G401 (cell line): ENCODE results near the gene VSIG10L. TPM values are rescaled to one million over a fixed set of nuclear protein-coding genes. Genes with fewer than 3 reads are reported as not detected.

ENCODE experiments used
- DNase-seq: peaks from one replicate; pipeline ENCODE4 v3.0.0-alpha.2; 2015; ENCODE audit warnings: low spot score
- in situ Hi-C: cut with HindIII; loops from 2 replicates; pipeline ENCODE4 v1.10.0; 2016; ENCODE audit warnings: low sequenced_read_pairs, mixed read lengths
- total RNA-seq: library from RNA; depleted of rRNA; stranded (reverse); fragments of >200 nt; shearing (Covaris generic); gene quantifications from 2 replicates; pipeline ENCODE4 v1.2.3, GENCODE V29; 2014

The VSIG10L gene
- total RNA-seq, 1 experiment from 2014 or later, result 9.3 TPM

DNA sequence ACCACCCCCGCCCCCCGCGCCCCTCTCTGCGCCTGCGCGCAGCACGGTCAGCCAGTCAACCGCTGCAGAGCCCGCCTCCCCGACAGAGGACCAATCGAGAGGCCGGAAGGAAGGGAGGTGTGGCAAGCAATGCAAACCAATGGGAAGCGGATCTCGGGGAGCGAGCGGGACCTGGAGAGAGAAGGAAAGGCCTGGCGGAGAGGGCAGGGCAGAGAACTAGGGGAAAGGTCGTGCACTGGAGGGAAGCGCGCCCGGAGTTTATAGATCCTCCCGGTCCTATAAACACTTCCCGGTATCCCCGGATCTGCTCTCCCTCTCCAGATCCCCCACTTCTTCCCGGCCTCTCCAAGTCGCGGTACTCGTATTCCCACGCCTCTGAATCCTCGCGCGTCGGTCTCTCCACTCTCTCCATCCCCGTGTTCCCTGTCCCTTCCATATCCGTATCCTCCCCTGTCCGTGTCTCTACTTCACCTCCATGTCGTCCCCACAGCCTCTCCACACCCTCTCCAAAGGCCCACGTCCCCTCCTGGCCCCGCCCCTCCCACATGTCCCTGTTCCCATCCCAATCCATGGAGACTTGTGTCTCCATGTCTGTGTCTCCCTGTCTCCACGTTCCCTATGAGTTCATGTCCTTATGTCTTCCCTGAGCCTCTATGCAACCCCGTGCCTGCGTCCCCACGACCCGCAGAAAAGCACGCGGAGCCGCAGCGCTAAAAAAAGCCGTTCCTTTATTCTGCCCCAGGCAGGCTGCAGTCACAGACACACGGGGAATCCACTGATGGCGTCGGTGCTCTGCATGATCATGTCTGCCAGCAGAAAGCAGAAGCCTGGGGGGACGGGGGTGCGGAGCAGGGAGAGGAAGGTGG, 24.7 kb upstream of the VSIG10L start:
- in situ Hi-C loops, result no loop called here
- peak; percentile 99 for DNase-seq

- no peak for DNase-seq
- in situ Hi-C loops, result no loop called here
These were observed 24.0 kb upstream of the VSIG10L start, which contains the start of gene ETFB for GRCh38 chr19:51365965-51366388. Gene ETFB, minus strand, starts transcription at chr19:51366388. Its CDS starts 62 bp downstream, at chr19:51366326.

DNA sequence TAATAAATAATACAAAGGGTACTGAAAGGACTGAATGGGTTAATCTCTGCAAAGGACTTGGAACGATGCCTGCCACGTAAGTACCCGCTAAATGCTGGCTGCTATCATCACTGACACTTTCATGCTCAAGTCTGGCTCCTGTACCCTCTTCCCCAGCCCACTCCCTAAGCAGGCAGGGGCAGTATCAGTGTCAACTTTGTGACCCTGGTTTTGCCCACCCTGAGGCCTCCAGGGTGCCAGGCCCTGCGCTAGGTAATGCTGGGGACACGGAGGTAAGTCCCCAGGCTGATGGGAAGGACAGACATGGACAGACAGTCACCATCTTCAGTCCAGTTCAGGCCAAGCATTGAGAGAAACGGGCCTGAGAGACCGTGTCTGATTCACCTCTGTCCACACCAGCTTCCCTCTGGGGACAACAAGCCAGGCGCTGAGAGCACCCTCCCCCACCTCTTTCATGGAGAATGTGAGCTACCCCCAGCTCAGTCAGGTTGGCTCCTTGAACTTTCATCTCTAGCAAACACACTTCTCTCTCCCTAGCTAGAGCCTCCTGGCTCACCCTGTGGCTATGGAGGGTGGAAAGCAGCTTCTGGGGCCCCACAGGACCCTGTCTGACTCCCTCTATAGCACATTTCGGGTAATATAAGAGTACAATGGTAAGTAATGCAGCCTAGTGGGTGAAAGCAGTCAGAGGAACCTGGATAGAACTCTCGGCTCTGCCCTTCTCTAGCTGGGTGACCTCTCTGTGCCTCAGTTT, 23.4 kb upstream of the VSIG10L start:
- DNase-seq, result peak; percentile 36
- in situ Hi-C loops, result no loop called here

- in situ Hi-C loops, result no loop called here
- no peak for DNase-seq
These were observed 22.5 kb upstream of the VSIG10L start for GRCh38 chr19:51364200-51365106.

DNA sequence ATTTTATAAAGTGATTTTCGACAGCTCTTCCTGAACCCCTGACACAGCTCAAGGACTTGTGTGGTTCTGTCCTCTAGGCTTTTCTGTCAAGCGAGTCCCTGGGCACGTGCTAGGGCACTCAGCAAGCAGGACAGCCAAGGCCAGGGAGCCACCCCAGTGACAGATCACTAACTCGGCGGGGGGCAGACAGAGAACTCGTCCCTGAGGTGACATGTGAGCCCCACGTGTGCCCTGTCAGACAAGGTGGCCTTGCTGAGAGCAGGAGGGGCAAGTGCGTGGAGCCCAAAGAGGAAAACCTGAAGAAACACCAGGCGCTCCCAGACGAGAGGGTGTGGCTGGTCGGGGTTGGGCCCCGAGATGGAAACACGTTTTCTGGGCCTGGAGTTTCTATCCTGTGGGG, 19.3 kb upstream of the VSIG10L start:
- in situ Hi-C loops, result no loop called here
- no peak for DNase-seq

GRCh38 chr19:51359294-51359693, 17.4 kb upstream of the VSIG10L start:
- in situ Hi-C loops, result no loop called here
- DNase-seq, result no peak

DNA sequence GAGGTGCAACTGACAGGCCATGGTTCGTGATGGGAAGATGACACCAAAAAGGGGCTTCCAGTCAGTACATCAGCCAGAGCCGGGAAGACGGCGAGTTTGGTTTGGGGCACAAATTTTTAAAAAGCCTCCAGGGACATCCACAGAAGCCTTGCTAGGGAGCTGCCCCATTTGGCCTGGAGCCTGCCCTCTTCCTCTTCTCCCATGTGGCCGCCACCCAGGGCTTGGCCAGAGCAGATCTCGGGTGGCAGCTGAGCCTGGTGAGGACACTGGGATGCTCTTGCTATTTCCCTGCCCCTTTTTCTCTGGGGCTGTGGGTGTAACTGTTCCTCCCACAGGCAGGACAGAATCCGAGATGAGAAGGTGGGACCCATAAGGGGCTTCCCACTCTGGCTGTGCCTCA, 16.0 kb upstream of the VSIG10L start:
- in situ Hi-C loops, result no loop called here
- no peak for DNase-seq

- DNase-seq, result no peak
- in situ Hi-C loops, result no loop called here
These were observed 14.3 kb upstream of the VSIG10L start for GRCh38 chr19:51356159-51356801.

DNA sequence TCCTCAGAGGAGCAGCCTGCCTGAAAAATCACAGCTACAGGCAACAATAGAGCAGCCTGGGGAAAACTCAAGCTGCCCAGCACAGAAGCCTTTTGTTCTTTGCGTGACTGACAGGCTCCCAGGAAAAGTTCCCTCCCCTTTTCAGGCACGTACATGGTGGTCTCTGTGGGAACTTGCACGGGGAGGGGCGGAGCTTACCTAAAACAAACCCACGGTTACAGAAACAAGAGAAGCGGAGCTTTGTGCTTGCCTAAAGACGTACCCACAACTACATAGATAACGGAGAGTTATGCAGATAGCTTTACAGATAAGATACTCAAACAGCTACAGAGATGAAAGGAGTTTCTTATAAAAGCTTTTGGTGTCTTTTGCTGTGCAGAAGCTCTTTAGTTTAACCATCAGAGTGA, 12.8 kb upstream of the VSIG10L start:
- no peak for DNase-seq
- in situ Hi-C loops, result no loop called here

DNA sequence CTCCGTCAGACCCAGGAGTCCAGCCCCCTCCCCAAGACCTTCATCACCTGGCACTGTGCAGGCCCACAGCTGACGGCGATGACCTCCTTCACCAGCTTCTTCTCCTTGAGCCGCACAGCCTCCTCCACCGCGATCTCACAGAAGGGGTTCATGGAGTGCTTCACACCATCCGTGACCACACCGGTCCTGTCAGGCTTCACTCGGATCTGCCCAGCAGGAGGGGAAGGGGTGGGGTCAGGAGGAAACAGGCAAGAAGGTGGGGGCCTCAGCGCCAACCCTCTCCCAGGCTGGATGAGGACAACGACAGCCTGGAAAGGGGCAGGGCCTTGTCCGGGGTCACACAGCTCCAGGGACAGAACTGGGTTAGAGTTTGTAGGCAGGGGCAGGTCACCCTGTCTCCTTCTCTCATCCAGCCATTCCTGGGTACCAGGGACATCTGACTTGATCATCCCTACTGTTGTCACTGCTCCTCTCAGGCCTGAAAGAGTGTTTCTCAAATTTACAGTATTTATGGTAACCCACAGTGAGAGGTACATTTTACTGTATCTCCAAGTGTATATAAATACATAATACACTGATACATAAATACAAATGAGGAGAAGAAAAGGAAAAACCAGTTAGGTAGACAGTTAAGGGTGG, 12.3 kb upstream of the VSIG10L start:
- DNase-seq, result no peak
- in situ Hi-C loops, result no loop called here

- no peak for DNase-seq
These were observed 10.9 kb upstream of the VSIG10L start for GRCh38 chr19:51352783-51353360.

DNA sequence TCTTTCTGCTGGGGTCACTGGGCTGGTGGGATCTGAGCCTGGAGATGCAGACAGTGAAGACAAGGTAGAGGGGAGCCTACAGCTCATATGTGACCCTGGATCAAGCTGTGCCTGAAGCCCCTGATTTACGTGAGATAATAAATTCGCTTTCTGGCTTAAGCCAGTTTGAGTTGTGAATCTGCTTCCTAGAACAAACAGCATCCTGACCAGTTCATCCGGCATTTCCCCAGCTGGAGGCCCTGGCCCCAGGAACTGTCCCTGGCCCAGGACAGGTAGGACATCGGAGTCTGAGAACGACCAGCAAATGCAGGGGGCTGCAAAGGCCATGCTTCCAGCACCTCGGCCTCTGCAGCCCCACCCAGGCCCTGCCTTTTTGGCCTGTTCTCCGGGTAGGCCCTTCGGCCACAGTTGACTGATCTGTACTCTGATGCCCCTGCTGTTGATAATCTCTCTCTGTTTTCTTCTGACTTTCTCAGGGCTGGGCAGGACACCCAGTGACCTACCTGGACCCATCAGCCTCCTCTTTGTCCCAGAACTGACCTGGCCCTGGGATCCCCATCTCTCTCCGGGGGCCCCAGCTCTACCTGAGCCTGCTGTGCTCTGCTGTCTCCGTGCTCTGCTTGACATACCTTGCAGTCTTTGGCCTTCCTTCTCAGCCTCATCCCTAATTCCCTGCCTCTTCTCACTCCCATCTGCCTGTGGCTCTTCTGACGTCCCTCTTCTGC, 9.5 kb upstream of the VSIG10L start:
- in situ Hi-C loops, result no loop called here
- DNase-seq, result no peak

More at GRCh38 chr19:51352783-51353360, 10.9 kb upstream of the VSIG10L start:
- in situ Hi-C loops, result no loop called here

DNA sequence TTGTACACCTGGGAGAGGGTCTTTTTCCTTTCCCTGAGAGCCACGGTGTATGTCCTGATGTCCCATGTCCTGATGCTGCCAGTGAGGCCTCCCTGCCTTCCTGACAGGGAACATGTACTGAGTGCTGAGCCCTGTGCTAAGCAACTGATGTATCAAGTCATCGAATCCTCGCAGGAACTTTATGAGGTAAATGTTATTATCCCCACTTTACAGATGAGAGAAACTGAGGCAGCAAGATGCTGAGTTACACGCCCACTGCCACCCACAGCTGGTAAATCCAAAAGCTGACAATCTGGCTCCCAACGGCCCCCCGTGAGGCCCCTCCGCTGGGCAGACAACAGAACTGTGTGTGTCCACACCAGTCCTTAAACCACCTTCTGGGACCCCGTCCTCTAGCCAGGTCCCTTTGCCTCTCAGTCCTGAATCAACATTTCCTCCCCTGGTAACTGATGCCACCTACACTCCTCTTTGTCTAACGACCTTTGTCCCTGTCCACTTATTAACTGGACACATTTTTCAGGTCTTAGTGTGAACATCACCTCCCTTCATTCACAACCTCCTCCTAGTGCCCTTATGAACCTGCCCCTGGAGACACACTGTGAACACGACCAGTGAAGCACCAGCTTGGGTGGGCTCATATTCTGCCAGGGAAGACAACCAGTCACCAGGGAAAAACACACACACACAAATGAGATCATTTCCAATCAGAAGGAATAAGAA, 5.4 kb upstream of the VSIG10L start:
- in situ Hi-C loops, result no loop called here
- DNase-seq, result no peak

DNA sequence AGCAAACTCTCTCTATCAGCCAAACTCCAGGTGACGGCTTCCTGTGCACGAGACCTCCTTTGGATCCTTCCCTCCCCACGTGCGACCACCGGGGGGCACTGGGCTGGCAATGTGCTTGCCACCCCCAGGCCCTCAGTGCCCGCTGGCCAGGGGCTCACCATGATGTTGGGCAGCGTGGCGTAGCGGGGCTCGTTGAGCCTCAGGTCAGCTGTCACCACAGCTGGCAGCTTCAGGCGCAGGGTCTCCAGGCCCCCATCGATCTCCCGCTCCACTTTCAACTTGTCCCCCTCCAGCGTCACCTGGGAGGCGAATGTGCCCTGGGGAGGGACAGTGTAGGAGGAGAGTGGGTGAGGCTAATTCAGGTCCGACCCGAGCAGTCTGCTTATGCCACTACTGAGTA, 4.8 kb upstream of the VSIG10L start:
- DNase-seq, result no peak
- in situ Hi-C loops, result no loop called here

DNA sequence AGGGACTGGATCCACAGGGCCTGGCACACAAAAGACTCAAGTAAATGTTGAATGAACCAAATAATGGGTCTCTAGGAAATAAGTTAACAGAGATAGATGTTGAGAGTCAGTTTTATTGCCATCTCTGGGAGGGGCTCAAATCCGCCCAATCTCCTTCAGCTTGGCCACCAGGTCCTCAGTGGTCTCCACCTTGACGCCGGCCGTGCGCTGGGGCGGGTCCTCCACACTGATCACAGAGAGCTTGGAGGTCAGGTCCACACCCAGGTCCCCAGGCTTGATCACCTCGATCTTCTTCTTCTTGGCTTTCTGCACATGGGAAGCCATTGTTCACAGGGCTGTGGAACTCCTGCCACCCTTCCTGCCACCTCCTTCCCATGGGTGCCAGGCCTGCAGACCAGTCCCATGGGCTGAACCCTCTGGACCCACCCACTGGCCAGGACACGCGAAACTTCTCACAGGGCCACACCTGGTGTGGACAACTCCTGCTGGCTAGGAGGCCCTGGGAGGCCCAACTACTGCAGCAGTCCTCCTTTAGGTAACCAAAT, 3.2 kb upstream of the VSIG10L start:
- in situ Hi-C loops, result no loop called here
- no peak for DNase-seq

- DNase-seq, result no peak
- in situ Hi-C loops, result no loop called here
These were observed 961 bp upstream of the VSIG10L start for GRCh38 chr19:51342631-51343569.
